Neural crest cell (in vitro differentiated cells): ENCODE results near the gene NADK. TPM values are rescaled to one million over a fixed set of nuclear protein-coding genes. Genes with fewer than 3 reads are reported as not detected.
"Not testable (repeated sequence)": the region's sequence is repeated elsewhere in the genome, so short reads cannot be mapped to it uniquely, and the experiment has no call there.

Source experiments
- DNase-seq: peaks from one replicate; pipeline ENCODE4 v3.0.0; 2021; ENCODE audit warnings: low read depth, mixed read lengths, low spot score
- H3K27ac Mint-ChIP-seq: one replicate; pipeline ENCODE4 v1.8.0; 2021; ENCODE audit warnings: mild to moderate bottlenecking, mixed read lengths; ENCODE audit not compliant: unreplicated experiment
- H3K27me3 Mint-ChIP-seq: 2 replicates; pipeline ENCODE4 v1.8.0; 2021; ENCODE audit warnings: low read depth, mild to moderate bottlenecking, mixed read lengths
- H3K36me3 Mint-ChIP-seq: 2 replicates; pipeline ENCODE4 v1.8.0; 2021; ENCODE audit warnings: low read depth, mild to moderate bottlenecking, mixed read lengths
- H3K4me1 Mint-ChIP-seq: 2 replicates; pipeline ENCODE4 v1.8.0; 2021; ENCODE audit warnings: mixed read lengths
- H3K4me3 Mint-ChIP-seq: one replicate; pipeline ENCODE4 v1.8.0; 2021; ENCODE audit warnings: mild to moderate bottlenecking, mixed read lengths
- H3K9me3 Mint-ChIP-seq: 2 replicates; pipeline ENCODE4 v1.8.0; 2021; ENCODE audit warnings: mixed read lengths
- total RNA-seq: library from RNA; stranded (reverse); gene quantifications from 2 replicates; pipeline ENCODE4 v1.2.1, GENCODE V29; 2021
- TF ChIP-seq, protein P1 (sequence below): fragments of 200-600 bp; sonication (generic); conservative IDR thresholded peaks from 2 replicates; pipeline ENCODE4 v1.5.0; 2021; ENCODE audit warnings: antibody characterized with exemption, mild to moderate bottlenecking

Gene NADK
- total RNA-seq, 1 donor from 2014 or later: 88.4 TPM

DNA sequence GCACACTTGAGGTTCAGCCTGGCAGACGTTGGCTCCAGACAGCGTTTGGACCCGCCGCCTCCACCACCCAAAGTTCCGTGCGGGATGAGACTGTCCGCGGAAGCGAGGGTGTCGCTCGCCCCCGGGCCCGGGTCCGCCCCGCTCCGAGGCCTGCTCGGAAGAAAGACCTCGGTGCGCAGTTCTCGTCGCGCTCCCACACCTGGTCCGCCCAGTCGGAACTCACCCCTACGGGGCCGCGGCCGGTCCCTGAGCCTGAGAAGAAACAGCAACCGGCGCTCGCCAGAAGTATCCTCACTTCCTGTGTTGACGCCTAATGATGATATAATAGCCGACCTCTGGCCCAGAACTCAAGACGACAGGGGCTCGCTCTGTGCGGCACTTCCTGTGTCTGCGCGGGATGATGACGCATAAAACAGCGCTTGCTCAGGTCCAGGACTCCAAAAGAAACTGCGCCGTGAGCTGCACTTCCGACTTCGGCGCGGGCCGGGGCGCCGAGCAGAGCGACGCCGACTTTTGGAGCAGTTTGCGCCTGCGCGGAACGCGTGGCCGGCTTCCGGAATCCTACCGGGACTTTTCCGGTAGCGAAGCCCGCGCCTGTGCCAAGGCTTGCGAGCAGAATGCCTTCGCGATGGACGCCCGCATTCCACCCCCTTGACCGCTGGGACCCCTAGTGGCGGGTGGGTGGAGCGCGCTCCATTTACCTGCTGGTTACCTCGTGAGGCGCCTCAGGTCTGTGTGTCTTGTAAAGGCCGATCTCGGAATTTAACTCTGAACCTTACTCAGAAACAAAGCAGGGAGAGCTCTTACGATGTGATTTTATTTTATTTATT lies 54.0 kb downstream of the NADK start, which contains the start of gene CDK11A:
TSS of gene CDK11A (minus strand) at position 323 of the 830 bp plus-strand sequence. CDS start 1,539 bp downstream, outside the sequence.
- not testable (repeated sequence) for H3K27me3 Mint-ChIP-seq, H3K9me3 Mint-ChIP-seq, H3K4me1 Mint-ChIP-seq, H3K36me3 Mint-ChIP-seq
- TF ChIP-seq, protein P1, sequence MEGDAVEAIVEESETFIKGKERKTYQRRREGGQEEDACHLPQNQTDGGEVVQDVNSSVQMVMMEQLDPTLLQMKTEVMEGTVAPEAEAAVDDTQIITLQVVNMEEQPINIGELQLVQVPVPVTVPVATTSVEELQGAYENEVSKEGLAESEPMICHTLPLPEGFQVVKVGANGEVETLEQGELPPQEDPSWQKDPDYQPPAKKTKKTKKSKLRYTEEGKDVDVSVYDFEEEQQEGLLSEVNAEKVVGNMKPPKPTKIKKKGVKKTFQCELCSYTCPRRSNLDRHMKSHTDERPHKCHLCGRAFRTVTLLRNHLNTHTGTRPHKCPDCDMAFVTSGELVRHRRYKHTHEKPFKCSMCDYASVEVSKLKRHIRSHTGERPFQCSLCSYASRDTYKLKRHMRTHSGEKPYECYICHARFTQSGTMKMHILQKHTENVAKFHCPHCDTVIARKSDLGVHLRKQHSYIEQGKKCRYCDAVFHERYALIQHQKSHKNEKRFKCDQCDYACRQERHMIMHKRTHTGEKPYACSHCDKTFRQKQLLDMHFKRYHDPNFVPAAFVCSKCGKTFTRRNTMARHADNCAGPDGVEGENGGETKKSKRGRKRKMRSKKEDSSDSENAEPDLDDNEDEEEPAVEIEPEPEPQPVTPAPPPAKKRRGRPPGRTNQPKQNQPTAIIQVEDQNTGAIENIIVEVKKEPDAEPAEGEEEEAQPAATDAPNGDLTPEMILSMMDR: peak; percentile 60
- Mint-ChIP-seq H3K27ac (peak within 1 kb of the TSS; percentile 81), H3K4me3 (peak within 1 kb of the TSS; percentile 92)
- DNase-seq: peak; percentile 90

- Mint-ChIP-seq H3K27me3 (no peaks in the 10 kb centered on the region), H3K4me1 (peaks cover 8% of the 10 kb centered on the region), H3K27ac (no peak overlapping the region), H3K4me3 (peak overlapping the region; percentile 73), H3K9me3 (no peaks in the 10 kb centered on the region), H3K36me3 (peaks cover 14% of the 10 kb centered on the region)
- DNase-seq: no peak
- TF ChIP-seq, protein P1: no peak
Measured at GRCh38 chr1:1721201-1721600, 57.1 kb downstream of the NADK start.

GRCh38 chr1:1715109-1715883 lies 63.0 kb downstream of the NADK start:
- not testable (repeated sequence) for DNase-seq, H3K27me3 Mint-ChIP-seq, H3K27ac Mint-ChIP-seq, H3K4me1 Mint-ChIP-seq, H3K4me3 Mint-ChIP-seq, H3K9me3 Mint-ChIP-seq
- peaks cover 13% of the 10 kb centered on the region for H3K36me3 Mint-ChIP-seq

DNA sequence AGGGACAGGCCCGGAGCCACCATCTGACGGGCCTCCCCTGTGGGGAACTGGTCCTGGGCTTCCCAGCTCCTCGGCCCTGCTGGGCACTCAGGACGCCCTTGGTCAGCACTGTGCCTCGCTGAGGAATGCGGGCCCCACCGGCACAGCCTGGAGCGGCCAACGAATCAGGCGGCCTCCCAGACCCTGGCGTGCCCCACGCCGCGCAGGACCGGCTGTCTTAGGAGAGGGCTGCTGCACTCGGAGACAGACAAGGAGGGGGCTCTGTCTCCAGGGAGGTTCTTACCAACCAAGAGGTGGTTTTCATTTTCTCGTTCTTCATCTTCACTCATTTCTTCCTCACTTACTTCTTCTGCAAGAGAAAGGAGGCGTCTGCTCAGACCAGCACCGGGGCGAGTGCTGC lies 70.4 kb downstream of the NADK start:
- not testable (repeated sequence) for H3K4me1 Mint-ChIP-seq, H3K9me3 Mint-ChIP-seq

DNA sequence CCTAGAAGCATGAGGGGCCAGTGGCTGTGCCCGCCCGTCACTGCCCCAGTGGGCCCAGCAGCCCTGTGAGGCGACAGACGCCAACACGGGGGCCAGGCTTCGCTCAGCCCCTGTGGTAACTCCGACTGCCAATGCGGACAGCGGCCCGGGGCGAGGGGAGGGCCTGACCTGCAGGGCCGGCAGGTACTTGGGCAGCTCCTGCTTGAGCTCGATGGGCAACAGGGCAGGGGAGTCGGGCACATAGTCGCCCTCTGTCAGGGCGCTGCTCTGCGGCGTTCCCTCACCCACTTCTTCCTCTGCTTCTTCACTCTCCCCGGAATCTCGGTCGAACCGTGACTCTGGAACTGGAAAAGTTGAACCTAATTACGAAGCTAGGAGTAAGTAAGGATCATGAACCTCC lies 71.0 kb downstream of the NADK start:
- not testable (repeated sequence) for H3K9me3 Mint-ChIP-seq, H3K4me3 Mint-ChIP-seq, H3K4me1 Mint-ChIP-seq, H3K27ac Mint-ChIP-seq, DNase-seq, H3K36me3 Mint-ChIP-seq, H3K27me3 Mint-ChIP-seq

More for the DNA sequence above, 70.4 kb downstream of the NADK start:
- not testable (repeated sequence) for H3K27ac Mint-ChIP-seq, H3K4me3 Mint-ChIP-seq, DNase-seq, H3K27me3 Mint-ChIP-seq, H3K36me3 Mint-ChIP-seq

DNA sequence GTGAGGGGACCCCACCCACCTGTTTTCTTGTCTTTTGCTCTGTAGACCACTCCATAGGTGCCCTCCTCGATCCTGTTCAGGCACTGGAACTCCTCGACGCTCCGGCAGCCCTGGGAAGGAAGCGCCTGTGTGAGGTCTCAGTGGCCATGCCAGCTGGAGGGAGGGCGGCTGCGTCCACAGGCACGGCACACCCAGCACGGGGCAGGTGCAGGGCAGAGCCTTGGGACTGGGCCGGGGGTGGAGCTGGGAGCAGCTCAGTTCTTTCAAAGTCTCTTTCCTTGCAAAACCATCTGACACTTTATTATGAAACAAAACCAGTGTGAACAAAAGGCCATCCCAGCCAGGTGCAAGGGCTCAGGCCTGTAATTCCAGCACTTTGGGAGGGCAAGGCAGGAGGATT lies 72.6 kb downstream of the NADK start:
- not testable (repeated sequence) for DNase-seq, H3K4me3 Mint-ChIP-seq, H3K36me3 Mint-ChIP-seq, H3K27me3 Mint-ChIP-seq, H3K4me1 Mint-ChIP-seq, H3K27ac Mint-ChIP-seq, H3K9me3 Mint-ChIP-seq

DNA sequence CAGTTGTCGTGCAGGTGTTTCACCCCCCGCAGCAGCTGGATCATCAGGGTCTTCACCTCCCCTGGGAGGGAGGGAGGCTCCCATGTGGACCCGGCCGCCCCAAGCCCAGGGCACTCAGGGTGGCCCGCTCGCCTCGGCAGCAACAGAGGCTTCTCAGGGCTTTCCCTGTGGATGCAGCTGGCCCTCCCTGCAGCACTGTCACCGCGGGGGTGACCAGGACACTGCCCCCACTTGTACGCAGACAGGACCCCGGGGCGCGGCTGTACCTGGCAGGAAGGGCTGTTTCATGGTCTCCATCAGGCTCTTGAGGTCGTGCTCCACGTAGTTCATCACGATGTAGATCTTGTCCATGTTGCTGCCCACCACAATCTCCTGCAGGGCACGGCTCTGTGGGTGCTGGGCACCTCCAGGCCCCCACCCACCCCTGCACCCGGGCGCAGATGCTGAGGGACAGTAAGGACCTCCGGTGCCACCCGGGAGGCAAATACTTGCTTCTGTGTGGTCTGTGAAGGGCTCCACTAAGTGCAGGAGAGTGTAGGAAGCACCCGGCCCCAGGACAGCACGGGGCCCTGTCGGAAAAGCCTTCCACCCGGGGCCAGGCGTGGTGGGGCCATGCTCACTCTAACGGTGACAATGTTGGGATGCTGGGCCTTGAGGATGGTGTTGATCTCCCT lies 73.8 kb downstream of the NADK start:
- H3K36me3 Mint-ChIP-seq, H3K4me3 Mint-ChIP-seq, H3K27ac Mint-ChIP-seq, DNase-seq, H3K9me3 Mint-ChIP-seq, H3K27me3 Mint-ChIP-seq, H3K4me1 Mint-ChIP-seq: not testable (repeated sequence)
